ENCODE measurements around the gene EFEMP2. TPM values are rescaled to one million over a fixed set of nuclear protein-coding genes. Genes with fewer than 3 reads are reported as not detected.
"Not testable (repeated sequence)": the region's sequence is repeated elsewhere in the genome, so short reads cannot be mapped to it uniquely, and the experiment has no call there.

EFEMP2 gene
- total RNA-seq, 1 donor from 2014 or later, result 9.2 TPM

- H2AFZ ChIP-seq (replicated peaks), result peak within 1 kb of the TSS; percentile 55
- H3F3A ChIP-seq (ENCODE audit: low read depth), result peaks cover 31% of the 10 kb centered on the region
- H3K27ac ChIP-seq, result no peak within 1 kb of the TSS
- Mint-ChIP-seq H3K27me3 (ENCODE audit: insufficient read depth, low read depth) (peaks cover 13% of the 10 kb centered on the region), H3K27ac (peak within 1 kb of the TSS; percentile 65), H3K4me3 (no peak within 1 kb of the TSS), H3K9me3 (peaks cover 2% of the 10 kb centered on the region), H3K4me1 (peaks cover 8% of the 10 kb centered on the region), H3K36me3 (no peaks in the 10 kb centered on the region)
- peak; percentile 97 for DNase-seq (ENCODE audit: low spot score)
- H3K36me3 ChIP-seq, result no peaks in the 10 kb centered on the region
- H3K9ac ChIP-seq, result no peak within 1 kb of the TSS
- peaks cover 9% of the 10 kb centered on the region for H3K4me1 ChIP-seq
- H3K79me2 ChIP-seq (ENCODE audit: low read depth), result peaks cover 4% of the 10 kb centered on the region
- peak within 1 kb of the TSS; percentile 51 for H3K4me3 ChIP-seq
- H3K4me2 ChIP-seq, result peak within 1 kb of the TSS; percentile 85
- no peaks in the 10 kb centered on the region for H3K9me3 ChIP-seq (ENCODE audit: low read depth)
- H4K20me1 ChIP-seq (ENCODE audit: low read depth), result no peaks in the 10 kb centered on the region
- H3K27me3 ChIP-seq, result peaks cover 18% of the 10 kb centered on the region
- TF ChIP-seq CTCF (IDR thresholded peaks at IDR 0.05) (no peak), EZH2 (IDR thresholded peaks at IDR 0.05) (peak; percentile 30), EZH2phosphoT487 (IDR thresholded peaks at IDR 0.05) (no peak)
Observed at GRCh38 chr11:65833297-65834030, 39.1 kb downstream of the EFEMP2 start, which contains the start of gene SNX32. SNX32 (plus strand) TSS chr11:65833963; CDS start chr11:65834066, 103 bp downstream.

GRCh38 chr11:65832231-65832630, 40.4 kb downstream of the EFEMP2 start:
- H3F3A ChIP-seq (ENCODE audit: low read depth), result peaks cover 31% of the 10 kb centered on the region
- not testable (repeated sequence) for H3K4me1 Mint-ChIP-seq; H3K9ac ChIP-seq; H3K4me2 ChIP-seq; H3K79me2 ChIP-seq (ENCODE audit: low read depth); H2AFZ ChIP-seq (replicated peaks); H4K20me1 ChIP-seq (ENCODE audit: low read depth); H3K27ac ChIP-seq; H3K4me1 ChIP-seq; H3K9me3 ChIP-seq (ENCODE audit: low read depth); DNase-seq (ENCODE audit: low spot score); H3K36me3 Mint-ChIP-seq; H3K9me3 Mint-ChIP-seq; H3K4me3 ChIP-seq; H3K36me3 ChIP-seq; H3K27ac Mint-ChIP-seq
- peaks cover 18% of the 10 kb centered on the region for H3K27me3 ChIP-seq
- peak overlapping the region; percentile 25 for H3K4me3 Mint-ChIP-seq
- peaks cover 13% of the 10 kb centered on the region for H3K27me3 Mint-ChIP-seq (ENCODE audit: insufficient read depth, low read depth)

GRCh38 chr11:65829459-65829858, 43.1 kb downstream of the EFEMP2 start:
- no peak overlapping the region for H2AFZ ChIP-seq (replicated peaks)
- no peak overlapping the region for H3K4me2 ChIP-seq
- peaks cover 16% of the 10 kb centered on the region for H3F3A ChIP-seq (ENCODE audit: low read depth)
- Mint-ChIP-seq H3K9me3 (no peaks in the 10 kb centered on the region), H3K4me1 (peaks cover 8% of the 10 kb centered on the region), H3K36me3 (no peaks in the 10 kb centered on the region), H3K27me3 (ENCODE audit: insufficient read depth, low read depth) (peaks cover 15% of the 10 kb centered on the region), H3K4me3 (no peak overlapping the region), H3K27ac (no peak overlapping the region)
- DNase-seq (ENCODE audit: low spot score), result no peak
- no peak for TF ChIP-seq CTCF (IDR thresholded peaks at IDR 0.05)
- no peak for TF ChIP-seq EZH2 (IDR thresholded peaks at IDR 0.05)
- TF ChIP-seq EZH2phosphoT487 (IDR thresholded peaks at IDR 0.05), result no peak
- peaks cover 3% of the 10 kb centered on the region for H3K79me2 ChIP-seq (ENCODE audit: low read depth)
- H4K20me1 ChIP-seq (ENCODE audit: low read depth), result no peaks in the 10 kb centered on the region
- H3K27me3 ChIP-seq, result peaks cover 18% of the 10 kb centered on the region
- H3K9ac ChIP-seq, result no peak overlapping the region
- H3K27ac ChIP-seq, result no peak overlapping the region
- H3K9me3 ChIP-seq (ENCODE audit: low read depth), result no peaks in the 10 kb centered on the region
- peaks cover 9% of the 10 kb centered on the region for H3K4me1 ChIP-seq
- H3K4me3 ChIP-seq, result no peak overlapping the region
- no peaks in the 10 kb centered on the region for H3K36me3 ChIP-seq

All from neural progenitor cell (in vitro differentiated cells).